Mammary epithelial cell (primary cell): ENCODE data around the gene LRRD1.

ENCODE experiments used
- EZH2 ChIP-seq: IDR thresholded peaks from 2 replicates; pipeline ENCODE4 v1.6.1; 2012; ENCODE audit warnings: low read length, inconsistent platforms, borderline replicate concordance
- TF ChIP-seq, protein P1 (sequence below), 2 donors: IDR thresholded peaks in 1 of 2; conservative IDR thresholded peaks in 1 of 2; 2 replicates each; pipeline ENCODE4 v1.5.1; 2011 to 2012; ENCODE audit warnings: inconsistent platforms in 2 of 2, low read length in 2 of 2, mild to moderate bottlenecking in 2 of 2, control low read depth in 1 of 2, low read depth in 1 of 2; ENCODE audit not compliant: insufficient read depth in 1 of 2; ENCODE audit errors: extremely low read depth in 1 of 2

DNA sequence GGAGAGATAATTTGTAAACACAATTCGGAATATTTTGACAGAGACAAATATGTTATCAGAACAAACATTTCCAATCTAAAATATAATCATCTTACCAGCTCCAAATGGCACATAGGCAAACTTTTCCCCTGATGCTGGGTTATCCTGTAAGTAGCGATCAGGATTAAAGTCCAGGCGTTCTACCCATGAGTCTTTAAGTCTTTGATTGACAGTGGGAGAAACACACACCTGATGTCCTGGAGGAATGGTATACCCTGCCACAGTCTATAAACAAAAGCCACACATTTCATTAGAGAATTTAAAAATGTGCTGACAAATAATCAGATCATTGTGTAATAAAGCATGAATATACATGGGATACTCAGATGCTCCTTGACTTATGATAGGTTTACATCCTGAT is 62.0 kb downstream of the LRRD1 start:
- TF ChIP-seq, protein P1, sequence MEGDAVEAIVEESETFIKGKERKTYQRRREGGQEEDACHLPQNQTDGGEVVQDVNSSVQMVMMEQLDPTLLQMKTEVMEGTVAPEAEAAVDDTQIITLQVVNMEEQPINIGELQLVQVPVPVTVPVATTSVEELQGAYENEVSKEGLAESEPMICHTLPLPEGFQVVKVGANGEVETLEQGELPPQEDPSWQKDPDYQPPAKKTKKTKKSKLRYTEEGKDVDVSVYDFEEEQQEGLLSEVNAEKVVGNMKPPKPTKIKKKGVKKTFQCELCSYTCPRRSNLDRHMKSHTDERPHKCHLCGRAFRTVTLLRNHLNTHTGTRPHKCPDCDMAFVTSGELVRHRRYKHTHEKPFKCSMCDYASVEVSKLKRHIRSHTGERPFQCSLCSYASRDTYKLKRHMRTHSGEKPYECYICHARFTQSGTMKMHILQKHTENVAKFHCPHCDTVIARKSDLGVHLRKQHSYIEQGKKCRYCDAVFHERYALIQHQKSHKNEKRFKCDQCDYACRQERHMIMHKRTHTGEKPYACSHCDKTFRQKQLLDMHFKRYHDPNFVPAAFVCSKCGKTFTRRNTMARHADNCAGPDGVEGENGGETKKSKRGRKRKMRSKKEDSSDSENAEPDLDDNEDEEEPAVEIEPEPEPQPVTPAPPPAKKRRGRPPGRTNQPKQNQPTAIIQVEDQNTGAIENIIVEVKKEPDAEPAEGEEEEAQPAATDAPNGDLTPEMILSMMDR (conservative IDR thresholded peaks at IDR 0.05 in 1 of 2, IDR thresholded peaks at IDR 0.05 in 1 of 2; ENCODE audit: extremely low read depth in 1 of 2, insufficient read depth in 1 of 2, low read depth in 1 of 2, low read length in 2 of 2), result no peak
- no peak for TF ChIP-seq EZH2
